ENCODE data around the gene HNRNPA3. TPM values are rescaled to one million over a fixed set of nuclear protein-coding genes. Genes with fewer than 3 reads are reported as not detected.

The HNRNPA3 gene
- total and polyA plus RNA-seq, 2 donors (not counting 3 experiments of a cell fraction or from before 2014, with no cell fraction given): 57.5 to 316 TPM

- ChIA-PET POLR2A (no interaction called here), CTCF (no interaction called here)
- TF ChIP-seq GATA2 (IDR thresholded peaks at IDR 0.05; ENCODE audit: insufficient read depth, insufficient read length, low read depth, low read length): no peak
- TF ChIP-seq MYC (IDR thresholded peaks at IDR 0.05; ENCODE audit: low read depth, low read length): no peak
- no peak for TF ChIP-seq POLR2AphosphoS5 (IDR thresholded peaks at IDR 0.05; ENCODE audit: insufficient read depth, low read depth, low read length)
- FAIRE-seq (no peak), DNase-seq (ENCODE audit: low read depth, low spot score) (no peak)
- no peak overlapping the region for H3K9ac ChIP-seq (replicated peaks; ENCODE audit: extremely low read depth, insufficient read depth, low read length)
- H3K27me3 ChIP-seq (ENCODE audit: control insufficient read depth in 2 of 2, insufficient read depth in 2 of 2, low read length in 2 of 2): no peaks in the 10 kb centered on the region
- no peaks in the 10 kb centered on the region for H3K9me3 ChIP-seq (replicated peaks; ENCODE audit: control insufficient read depth, insufficient read depth, low read length)
- intact Hi-C loops (cut with micrococcal nuclease): no loop called here
- dilution Hi-C loops (cut with MboI; ENCODE audit: extremely low pct_ligation_motif_present, low sequenced_read_pairs): loop anchor here (10.0 kb wide), 1 partner anchor 86 kb away; no protein-coding TSS in a partner anchor
- BruUV-seq (replicated peaks): no TSS peak
- H3K27ac ChIP-seq (ENCODE audit: insufficient read depth, low read depth, low read length): no peak overlapping the region
- H3K4me1 ChIP-seq (ENCODE audit: control insufficient read depth, extremely low read depth, insufficient read depth, low read length): peaks cover 55% of the 10 kb centered on the region
- no peak overlapping the region for H2AFZ ChIP-seq (ENCODE audit: low read depth, low read length)
- peaks cover 2% of the 10 kb centered on the region for H4K20me1 ChIP-seq (replicated peaks; ENCODE audit: control insufficient read depth, extremely low read depth, insufficient read depth, low read length)
- peaks cover 98% of the 10 kb centered on the region for H3K79me2 ChIP-seq (ENCODE audit: control insufficient read depth, insufficient read depth, low read length)
- H3K9me1 ChIP-seq (replicated peaks; ENCODE audit: control insufficient read depth, extremely low read depth, insufficient read depth, low read length): no peaks in the 10 kb centered on the region
- H3K36me3 ChIP-seq (ENCODE audit: control insufficient read depth in 2 of 2, extremely low read depth in 1 of 2, insufficient read depth in 2 of 2, low read length in 2 of 2): no peaks in the 10 kb centered on the region
- no peak overlapping the region for H3K4me3 ChIP-seq (replicated peaks in 1 of 3; ENCODE audit: insufficient read depth in 1 of 3, low read depth in 1 of 3, low read length in 3 of 3)
- H3K4me2 ChIP-seq (ENCODE audit: insufficient read depth, low read length): no peak overlapping the region
Observed at GRCh38 chr2:177250461-177250860, 37.9 kb downstream of the HNRNPA3 start.

- H3K36me3 ChIP-seq (ENCODE audit: control insufficient read depth in 2 of 2, extremely low read depth in 1 of 2, insufficient read depth in 2 of 2, low read length in 2 of 2): no peaks in the 10 kb centered on the region
- TF ChIP-seq FOS (IDR thresholded peaks at IDR 0.05; ENCODE audit: borderline replicate concordance, insufficient read depth, low read length) (no peak), CTCF (IDR thresholded peaks at IDR 0.05; ENCODE audit: extremely low read depth in 1 of 2, insufficient read depth in 1 of 2, low read depth in 1 of 2, low read length in 2 of 2) (no peak), POLR2A (IDR thresholded peaks at IDR 0.05; ENCODE audit: low read depth, low read length) (no peak), POLR2AphosphoS5 (IDR thresholded peaks at IDR 0.05; ENCODE audit: insufficient read depth, low read depth, low read length) (no peak), MAX (IDR thresholded peaks at IDR 0.05; ENCODE audit: insufficient read depth, insufficient read length) (no peak), EZH2 (IDR thresholded peaks at IDR 0.05; ENCODE audit: borderline replicate concordance, low read depth, low read length, severe bottlenecking) (no peak), GATA2 (IDR thresholded peaks at IDR 0.05; ENCODE audit: insufficient read depth, insufficient read length, low read depth, low read length) (no peak), MYC (IDR thresholded peaks at IDR 0.05; ENCODE audit: low read depth, low read length) (no peak), JUN (IDR thresholded peaks at IDR 0.05; ENCODE audit: borderline replicate concordance, insufficient read depth, insufficient read length, low read depth) (no peak)
- no peaks in the 10 kb centered on the region for H3K27me3 ChIP-seq (ENCODE audit: control insufficient read depth in 2 of 2, insufficient read depth in 2 of 2, low read length in 2 of 2)
- CTCF ChIA-PET: interaction anchor here (2.4 kb wide), 1 partner anchor 12 kb away, joined by 9 read pairs; no protein-coding TSS in a partner anchor
- H3K9me1 ChIP-seq (replicated peaks; ENCODE audit: control insufficient read depth, extremely low read depth, insufficient read depth, low read length): no peaks in the 10 kb centered on the region
- no peak overlapping the region for H3K4me2 ChIP-seq (ENCODE audit: insufficient read depth, low read length)
- H4K20me1 ChIP-seq (replicated peaks; ENCODE audit: control insufficient read depth, extremely low read depth, insufficient read depth, low read length): peaks cover 2% of the 10 kb centered on the region
- peaks cover 54% of the 10 kb centered on the region for H3K4me1 ChIP-seq (ENCODE audit: control insufficient read depth, extremely low read depth, insufficient read depth, low read length)
- dilution Hi-C loops (cut with MboI; ENCODE audit: extremely low pct_ligation_motif_present, low sequenced_read_pairs) (loop anchor here (10.0 kb wide), 1 partner anchor 86 kb away; no protein-coding TSS in a partner anchor), intact Hi-C loops (cut with micrococcal nuclease) (no loop called here)
- FAIRE-seq (no peak), DNase-seq (ENCODE audit: low read depth, low spot score) (no peak)
- H2AFZ ChIP-seq (ENCODE audit: low read depth, low read length): no peak overlapping the region
- BruUV-seq (replicated peaks): no TSS peak
- POLR2A ChIA-PET: interaction anchor here (0.7 kb wide), 1 partner anchor 26 kb away, joined by 5 read pairs; no protein-coding TSS in a partner anchor
- no peak overlapping the region for H3K4me3 ChIP-seq (replicated peaks in 1 of 3; ENCODE audit: insufficient read depth in 1 of 3, low read depth in 1 of 3, low read length in 3 of 3)
- H3K9me3 ChIP-seq (replicated peaks; ENCODE audit: control insufficient read depth, insufficient read depth, low read length): no peaks in the 10 kb centered on the region
- H3K79me2 ChIP-seq (ENCODE audit: control insufficient read depth, insufficient read depth, low read length): peaks cover 99% of the 10 kb centered on the region
- peak overlapping the region; percentile 35 for H3K27ac ChIP-seq (ENCODE audit: insufficient read depth, low read depth, low read length)
- peak overlapping the region; percentile 5 for H3K9ac ChIP-seq (replicated peaks; ENCODE audit: extremely low read depth, insufficient read depth, low read length)
Observed at GRCh38 chr2:177251165-177251542, 38.6 kb downstream of the HNRNPA3 start.

Data from endothelial cell of umbilical vein (primary cell).